ENCODE data around the gene ALOX5AP. TPM values are rescaled to one million over a fixed set of nuclear protein-coding genes. Genes with fewer than 3 reads are reported as not detected.

ALOX5AP gene
- total RNA-seq, 1 donor from 2014 or later: 4.5 TPM

- Histone ChIP-seq H2AFZ (ENCODE audit: low read depth, low read length) (no peak overlapping the region), H3K9ac (ENCODE audit: low read length) (no peak overlapping the region), H3K9me3 (ENCODE audit: insufficient read depth, low read depth, low read length) (no peaks in the 10 kb centered on the region), H3K27me3 (ENCODE audit: insufficient read depth, low read length) (peaks cover 4% of the 10 kb centered on the region), H4K20me1 (ENCODE audit: insufficient read depth, low read length) (no peaks in the 10 kb centered on the region), H3K79me2 (ENCODE audit: insufficient read depth, low read length) (no peaks in the 10 kb centered on the region), H3K36me3 (ENCODE audit: insufficient read depth, low read length) (no peaks in the 10 kb centered on the region), H3K4me1 (ENCODE audit: insufficient read depth, low read length) (peaks cover 10% of the 10 kb centered on the region), H3K4me2 (ENCODE audit: low read length) (no peak overlapping the region), H3K27ac (ENCODE audit: low read depth, low read length) (no peak overlapping the region), H3K4me3 (ENCODE audit: insufficient read depth, low read depth, low read length) (no peak overlapping the region)
- H3K4me1 Mint-ChIP-seq (ENCODE audit: low read depth, unreplicated experiment): peaks cover 9% of the 10 kb centered on the region
- peaks cover 3% of the 10 kb centered on the region for H3K36me3 Mint-ChIP-seq (ENCODE audit: low read depth, unreplicated experiment)
- no peak overlapping the region for H3K4me3 Mint-ChIP-seq (ENCODE audit: unreplicated experiment)
- TF ChIP-seq EZH2 (IDR thresholded peaks at IDR 0.05; ENCODE audit: insufficient read depth, low read length) (no peak), CTCF (IDR thresholded peaks at IDR 0.05; ENCODE audit: insufficient read depth, low read depth, low read length) (no peak)
- FAIRE-seq: no peak
- H3K27ac Mint-ChIP-seq (ENCODE audit: unreplicated experiment): no peak overlapping the region
- H3K27me3 Mint-ChIP-seq (ENCODE audit: low read depth, unreplicated experiment): peaks cover 11% of the 10 kb centered on the region
- peak; percentile 79 for DNase-seq (ENCODE audit: low read depth)
- H3K9me3 Mint-ChIP-seq (ENCODE audit: unreplicated experiment): no peaks in the 10 kb centered on the region
Measured at GRCh38 chr13:30752201-30752797, 17.0 kb downstream of the ALOX5AP start.

GRCh38 chr13:30753030-30753616 is 17.8 kb downstream of the ALOX5AP start:
- FAIRE-seq: no peak

More at GRCh38 chr13:30753030-30753616, 17.8 kb downstream of the ALOX5AP start:
- Mint-ChIP-seq H3K27ac (ENCODE audit: unreplicated experiment) (no peak overlapping the region), H3K9me3 (ENCODE audit: unreplicated experiment) (no peaks in the 10 kb centered on the region), H3K27me3 (ENCODE audit: low read depth, unreplicated experiment) (peaks cover 12% of the 10 kb centered on the region), H3K4me3 (ENCODE audit: unreplicated experiment) (no peak overlapping the region), H3K4me1 (ENCODE audit: low read depth, unreplicated experiment) (peaks cover 15% of the 10 kb centered on the region), H3K36me3 (ENCODE audit: low read depth, unreplicated experiment) (peaks cover 3% of the 10 kb centered on the region)
- H3K79me2 ChIP-seq (ENCODE audit: insufficient read depth, low read length): no peaks in the 10 kb centered on the region
- H3K4me1 ChIP-seq (ENCODE audit: insufficient read depth, low read length): peaks cover 10% of the 10 kb centered on the region
- no peaks in the 10 kb centered on the region for H3K9me3 ChIP-seq (ENCODE audit: insufficient read depth, low read depth, low read length)
- no peak for TF ChIP-seq CTCF (IDR thresholded peaks at IDR 0.05; ENCODE audit: insufficient read depth, low read depth, low read length)
- no peak for TF ChIP-seq EZH2 (IDR thresholded peaks at IDR 0.05; ENCODE audit: insufficient read depth, low read length)
- no peak overlapping the region for H3K4me3 ChIP-seq (ENCODE audit: insufficient read depth, low read depth, low read length)
- no peaks in the 10 kb centered on the region for H4K20me1 ChIP-seq (ENCODE audit: insufficient read depth, low read length)
- H3K27ac ChIP-seq (ENCODE audit: low read depth, low read length): no peak overlapping the region
- no peak for DNase-seq (ENCODE audit: low read depth)
- no peak overlapping the region for H3K9ac ChIP-seq (ENCODE audit: low read length)
- no peaks in the 10 kb centered on the region for H3K36me3 ChIP-seq (ENCODE audit: insufficient read depth, low read length)
- H3K4me2 ChIP-seq (ENCODE audit: low read length): no peak overlapping the region
- no peak overlapping the region for H2AFZ ChIP-seq (ENCODE audit: low read depth, low read length)
- H3K27me3 ChIP-seq (ENCODE audit: insufficient read depth, low read length): peaks cover 4% of the 10 kb centered on the region

Measured in astrocyte (in vitro differentiated cells and primary cell).